Neutrophil (primary cell): ENCODE results near the gene GNLY.

Experiments
- H3K27ac ChIP-seq: fragments of 200-600 bp; sonication (generic); 2 replicates; pipeline ENCODE4 v1.5.1; 2016; ENCODE audit warnings: mild to moderate bottlenecking, moderate library complexity
- H3K27me3 ChIP-seq: fragments of 200-600 bp; sonication (generic); 2 replicates; pipeline ENCODE4 v1.6.0; 2016; ENCODE audit warnings: mild to moderate bottlenecking
- H3K36me3 ChIP-seq: fragments of 200-600 bp; sonication (generic); 2 replicates; pipeline ENCODE4 v1.5.1; 2017
- H3K4me1 ChIP-seq, 2 experiments: fragments of 200-600 bp in 1 of 2; sonication (generic) in 1 of 2; 1 replicate in 1 of 2; 2 replicates in 1 of 2; pipeline versions ENCODE4 v1.5.1 to v1.6.1; 2013 to 2016; ENCODE audit warnings: low read depth in 1 of 2, low read length in 1 of 2, mild to moderate bottlenecking in 1 of 2, moderate library complexity in 1 of 2; ENCODE audit not compliant: control insufficient read depth in 1 of 2, insufficient read depth in 1 of 2
- H3K4me3 ChIP-seq, 2 experiments: fragments of 200-600 bp in 1 of 2; sonication (generic) in 1 of 2; 1 replicate in 1 of 2; 2 replicates in 1 of 2; pipeline ENCODE4 v1.5.1; 2013 to 2016; ENCODE audit warnings: low read depth in 1 of 2, low read length in 1 of 2, mild to moderate bottlenecking in 1 of 2, moderate library complexity in 1 of 2
- H3K9me3 ChIP-seq: fragments of 200-600 bp; sonication (generic); 2 replicates; pipeline ENCODE4 v1.5.1; 2016
- TF ChIP-seq, protein P1 (sequence below): fragments of 200-600 bp; sonication (generic); IDR thresholded peaks from 2 replicates; pipeline ENCODE4 v1.5.1; 2016; ENCODE audit warnings: antibody characterized with exemption

The GNLY gene

DNA sequence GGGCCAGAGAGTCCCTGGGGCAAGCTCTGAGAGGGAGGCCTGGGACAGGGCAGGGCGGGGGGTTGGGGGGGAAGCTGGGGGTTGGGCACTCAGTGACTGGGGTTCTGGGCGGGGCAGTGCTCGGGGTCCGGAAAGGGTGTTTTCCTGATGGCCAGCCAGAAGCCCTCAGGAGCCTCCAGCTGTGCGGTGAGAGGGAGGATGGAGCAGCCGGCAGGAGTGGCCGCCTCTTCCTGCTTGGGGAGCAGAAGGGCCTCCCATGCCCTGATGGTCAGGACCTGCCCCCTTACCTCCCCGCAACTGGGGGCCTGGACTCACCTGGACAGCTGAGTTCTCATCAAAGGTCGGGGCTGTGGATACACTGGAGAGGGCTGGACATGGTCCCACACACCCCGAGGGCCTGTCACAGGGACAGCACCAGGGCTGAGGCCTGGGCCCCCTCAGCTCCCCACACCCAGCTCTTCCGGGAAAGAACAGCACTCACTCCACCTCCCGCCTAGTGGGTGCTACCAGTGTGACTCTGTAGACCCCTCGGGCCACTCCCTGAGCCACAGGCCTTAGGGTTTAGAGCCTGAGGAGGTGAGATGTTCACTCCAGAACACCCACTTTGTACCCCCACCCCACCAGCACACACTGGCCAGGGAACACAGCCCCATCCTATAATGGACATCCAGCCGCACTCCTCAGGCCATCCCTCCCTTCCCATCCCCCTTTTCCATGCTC lies 32.9 kb upstream of the GNLY start:
- Histone ChIP-seq H3K27ac (no peak overlapping the region), H3K4me3 (no peak overlapping the region), H3K27me3 (no peaks in the 10 kb centered on the region), H3K4me1 (peaks cover 2 to 4% of the 10 kb centered on the region in 2 experiments), H3K36me3 (peaks cover 23% of the 10 kb centered on the region), H3K9me3 (no peaks in the 10 kb centered on the region)
- TF ChIP-seq, protein P1, sequence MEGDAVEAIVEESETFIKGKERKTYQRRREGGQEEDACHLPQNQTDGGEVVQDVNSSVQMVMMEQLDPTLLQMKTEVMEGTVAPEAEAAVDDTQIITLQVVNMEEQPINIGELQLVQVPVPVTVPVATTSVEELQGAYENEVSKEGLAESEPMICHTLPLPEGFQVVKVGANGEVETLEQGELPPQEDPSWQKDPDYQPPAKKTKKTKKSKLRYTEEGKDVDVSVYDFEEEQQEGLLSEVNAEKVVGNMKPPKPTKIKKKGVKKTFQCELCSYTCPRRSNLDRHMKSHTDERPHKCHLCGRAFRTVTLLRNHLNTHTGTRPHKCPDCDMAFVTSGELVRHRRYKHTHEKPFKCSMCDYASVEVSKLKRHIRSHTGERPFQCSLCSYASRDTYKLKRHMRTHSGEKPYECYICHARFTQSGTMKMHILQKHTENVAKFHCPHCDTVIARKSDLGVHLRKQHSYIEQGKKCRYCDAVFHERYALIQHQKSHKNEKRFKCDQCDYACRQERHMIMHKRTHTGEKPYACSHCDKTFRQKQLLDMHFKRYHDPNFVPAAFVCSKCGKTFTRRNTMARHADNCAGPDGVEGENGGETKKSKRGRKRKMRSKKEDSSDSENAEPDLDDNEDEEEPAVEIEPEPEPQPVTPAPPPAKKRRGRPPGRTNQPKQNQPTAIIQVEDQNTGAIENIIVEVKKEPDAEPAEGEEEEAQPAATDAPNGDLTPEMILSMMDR = no peak

DNA sequence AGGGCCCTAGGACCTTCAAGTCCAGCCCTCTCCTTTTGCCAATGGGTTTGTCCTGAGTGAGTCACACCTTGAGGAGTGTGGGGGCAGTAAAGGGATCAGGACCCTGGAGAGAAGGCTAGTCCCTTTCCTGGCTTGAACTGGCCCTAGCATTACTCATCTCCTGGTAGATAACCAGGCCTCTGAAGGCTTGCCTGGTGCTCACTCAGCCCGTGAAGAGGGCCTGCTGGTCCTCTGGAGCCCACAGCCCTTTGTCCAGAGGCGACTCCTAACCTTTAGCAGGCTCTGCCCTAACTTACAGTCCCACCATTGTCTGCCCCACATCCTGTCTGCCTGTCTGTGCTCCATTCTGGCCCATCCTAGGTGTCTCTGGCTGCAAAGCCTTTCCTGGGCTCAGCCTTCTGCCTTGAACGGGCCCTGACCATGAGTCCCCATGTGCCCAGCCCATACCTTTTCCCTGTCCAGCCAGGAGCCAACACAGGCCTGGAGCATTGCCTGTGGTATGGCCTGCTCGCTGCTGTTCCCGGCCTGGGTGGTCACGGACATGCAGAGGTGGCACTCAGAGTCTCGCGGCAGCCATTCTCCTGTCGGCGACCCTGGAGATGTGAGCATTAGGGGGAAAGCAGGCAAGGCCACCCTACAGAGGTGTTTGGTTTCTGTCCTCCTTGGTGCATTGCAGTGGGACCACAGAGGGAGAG lies 31.1 kb upstream of the GNLY start:
- H3K27ac ChIP-seq = no peak overlapping the region
- H3K36me3 ChIP-seq = peaks cover 11% of the 10 kb centered on the region
- no peak overlapping the region for H3K4me3 ChIP-seq
- no peaks in the 10 kb centered on the region for H3K27me3 ChIP-seq
- H3K4me1 ChIP-seq = peaks cover 13 to 16% of the 10 kb centered on the region in 2 experiments
- TF ChIP-seq, protein P1 = no peak
- H3K9me3 ChIP-seq = no peaks in the 10 kb centered on the region

DNA sequence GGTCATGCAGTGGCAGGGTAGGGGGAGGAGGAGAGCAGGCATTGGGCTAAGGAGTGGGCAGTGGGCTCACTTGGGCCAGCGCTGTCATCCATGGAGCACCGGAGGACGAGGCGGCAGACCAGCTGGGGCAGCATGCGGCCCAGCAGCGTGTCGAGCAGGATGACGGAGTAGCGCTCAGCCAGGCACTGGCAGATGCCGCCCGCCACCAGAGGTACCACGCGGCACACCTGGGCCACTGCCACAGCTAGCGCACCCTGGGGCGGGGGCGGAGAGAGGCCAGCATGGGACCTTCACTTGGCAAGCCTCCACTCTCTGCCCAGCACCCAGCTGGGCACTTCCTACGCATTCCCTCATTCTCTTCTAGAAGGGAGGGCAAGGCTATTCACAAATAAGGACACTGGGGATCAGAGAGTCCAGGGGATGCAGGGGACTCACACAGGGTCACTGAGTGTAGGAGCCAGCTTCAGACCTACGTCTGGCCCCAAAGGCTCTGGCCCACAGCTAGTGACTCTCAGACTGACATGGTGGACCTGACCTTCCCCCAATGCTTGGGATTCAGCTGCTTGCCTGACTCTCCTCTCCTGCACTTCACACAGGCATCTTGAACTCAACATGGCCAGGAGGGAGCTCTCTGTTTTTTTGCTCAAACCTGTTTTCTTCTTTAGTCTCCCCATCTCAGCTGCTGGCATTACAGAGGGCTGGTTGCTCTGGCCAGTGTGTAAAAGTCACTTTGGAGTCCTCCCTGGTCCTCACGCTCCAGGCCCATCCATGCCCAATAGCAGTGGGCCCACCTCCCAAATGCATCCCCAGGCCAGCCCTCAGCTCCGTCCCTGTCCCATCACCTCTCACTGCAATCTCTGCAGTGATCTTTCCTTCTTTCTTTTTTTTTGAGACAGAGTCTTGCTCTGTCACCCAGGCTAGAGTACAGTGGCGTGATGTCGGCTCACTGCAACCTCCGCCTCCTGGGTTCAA lies 30.3 kb upstream of the GNLY start:
- TF ChIP-seq, protein P1 = no peak
- Histone ChIP-seq H3K36me3 (peaks cover 5% of the 10 kb centered on the region), H3K4me1 (peaks cover 21 to 24% of the 10 kb centered on the region in 2 experiments), H3K27ac (no peak overlapping the region), H3K9me3 (no peaks in the 10 kb centered on the region), H3K27me3 (no peaks in the 10 kb centered on the region), H3K4me3 (no peak overlapping the region)

DNA sequence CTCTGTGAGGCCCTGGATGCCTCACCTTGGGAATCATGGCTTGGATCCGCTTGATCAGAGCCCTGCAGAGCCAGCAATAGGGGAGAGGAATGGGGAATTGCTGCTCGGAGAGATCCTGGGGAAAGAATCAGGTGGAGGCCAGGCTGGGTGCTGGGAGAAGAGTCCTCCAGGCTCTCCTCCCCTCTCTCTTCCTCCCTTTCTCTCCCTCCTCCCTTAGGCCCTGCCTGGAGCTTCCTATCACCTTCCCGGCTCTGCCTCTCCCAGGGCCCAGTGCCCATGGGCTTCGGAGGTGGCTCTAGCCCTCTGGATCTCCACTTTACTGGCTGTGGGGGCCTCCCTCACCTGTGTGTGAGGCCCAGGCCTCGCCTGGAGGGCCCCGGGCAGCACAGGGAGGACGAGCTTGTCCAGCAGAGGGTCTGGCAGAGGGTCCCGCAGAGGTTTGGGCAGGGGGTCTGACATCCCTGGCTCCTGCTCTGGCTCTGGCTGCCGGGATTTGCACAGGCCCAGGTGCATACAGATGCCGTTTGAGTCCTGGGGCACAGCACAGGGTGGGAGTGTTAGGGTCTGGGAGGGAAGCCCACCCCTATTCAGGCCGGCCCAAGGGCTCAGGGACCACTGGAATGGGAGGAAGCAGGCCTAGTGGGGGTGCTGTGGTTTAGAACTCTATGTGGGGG lies 28.8 kb upstream of the GNLY start:
- TF ChIP-seq, protein P1 = no peak
- H3K27me3 ChIP-seq = no peaks in the 10 kb centered on the region
- no peak overlapping the region for H3K4me3 ChIP-seq
- no peaks in the 10 kb centered on the region for H3K36me3 ChIP-seq
- no peaks in the 10 kb centered on the region for H3K9me3 ChIP-seq
- H3K4me1 ChIP-seq = peaks cover 21 to 26% of the 10 kb centered on the region in 2 experiments
- H3K27ac ChIP-seq = no peak overlapping the region

DNA sequence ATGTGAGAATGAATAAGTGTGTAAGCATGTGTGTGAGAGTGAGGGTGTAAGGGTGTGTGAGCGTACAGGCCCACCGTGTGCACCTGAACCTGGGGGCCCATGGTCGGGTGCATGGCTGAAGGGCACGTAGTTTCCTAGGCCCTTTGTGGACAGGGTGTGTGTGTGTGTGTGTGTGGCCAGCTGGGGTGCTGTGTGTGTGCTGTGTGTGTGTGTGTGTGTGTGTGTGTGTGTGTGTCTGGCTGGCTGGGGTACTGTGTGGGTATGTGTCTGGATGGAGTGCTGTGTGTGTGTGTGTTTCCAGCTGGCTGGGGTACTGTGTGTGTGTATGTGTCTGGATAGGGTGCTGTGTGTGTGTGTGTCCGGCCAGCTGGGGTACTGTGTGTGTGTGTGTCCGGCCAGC lies 28.1 kb upstream of the GNLY start:
- Histone ChIP-seq H3K4me3 (no peak overlapping the region), H3K27me3 (no peaks in the 10 kb centered on the region), H3K4me1 (peaks cover 28 to 32% of the 10 kb centered on the region in 2 experiments), H3K27ac (no peak overlapping the region), H3K9me3 (no peaks in the 10 kb centered on the region), H3K36me3 (no peaks in the 10 kb centered on the region)
- TF ChIP-seq, protein P1 = no peak
